Measurements from ENCODE around the gene ERCC1. TPM values are rescaled to one million over a fixed set of nuclear protein-coding genes. Genes with fewer than 3 reads are reported as not detected.

ERCC1 gene
- total RNA-seq, 1 donor from 2014 or later: 55.0 TPM

GRCh38 chr19:45407091-45407375 is 16.7 kb downstream of the ERCC1 start:
- FAIRE-seq (no peak), DNase-seq (ENCODE audit: low spot score in 2 of 2) (no peak)

- no peak for FAIRE-seq
- peak; percentile 89 to 93 for DNase-seq (ENCODE audit: low spot score in 2 of 2)
Measured at GRCh38 chr19:45406226-45407090, 17.3 kb downstream of the ERCC1 start, which contains the start of gene POLR1G. TSS of gene POLR1G (plus strand) at chr19:45406644. CDS start at chr19:45406697, 53 bp downstream.

DNA sequence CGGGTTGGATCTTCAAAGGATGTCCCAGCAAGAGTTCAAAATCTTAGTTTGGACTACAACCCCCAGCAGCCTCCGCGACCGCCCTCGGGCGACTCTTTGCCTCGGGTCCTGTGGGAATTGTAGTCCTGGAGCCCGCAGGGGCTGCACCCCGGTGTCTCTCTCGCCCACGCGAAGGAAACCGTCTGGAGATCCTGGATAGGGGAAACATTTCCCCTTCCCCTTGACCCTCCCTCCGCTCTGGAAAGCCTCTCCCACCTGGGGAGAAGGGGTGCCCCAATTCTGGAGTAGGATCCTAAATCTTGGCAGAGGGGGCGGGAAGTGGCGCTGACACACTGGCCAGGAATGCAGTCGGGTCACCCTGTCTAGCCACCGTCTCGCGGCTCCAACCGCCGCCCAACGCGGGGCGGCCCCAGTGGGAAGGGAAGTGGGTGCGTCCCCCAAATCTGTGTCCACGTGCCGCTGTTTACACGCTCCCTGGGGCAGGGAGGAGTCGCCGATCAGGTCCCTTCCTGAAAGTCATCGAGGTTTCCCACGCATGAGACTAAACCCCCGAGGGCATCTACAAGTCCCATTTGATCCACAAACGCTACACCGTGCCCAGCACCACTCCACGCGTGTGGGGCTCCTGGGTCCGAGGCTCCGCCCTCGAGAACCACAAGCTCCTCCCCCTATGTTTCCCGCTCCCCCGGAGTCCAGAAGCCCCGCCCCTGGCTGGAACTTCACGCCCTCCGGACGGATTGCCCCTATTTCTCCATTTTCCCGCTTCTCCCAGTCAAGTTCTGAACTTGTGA is 18.1 kb downstream of the ERCC1 start:
- peak; percentile 86 to 88 for DNase-seq (ENCODE audit: low spot score in 2 of 2)
- FAIRE-seq: no peak

- peak; percentile 67 to 75 for DNase-seq (ENCODE audit: low spot score in 2 of 2)
- FAIRE-seq: no peak
Measured at GRCh38 chr19:45404557-45405434, 18.9 kb downstream of the ERCC1 start, which contains the start of gene PPP1R13L. TSS of gene PPP1R13L (minus strand) at chr19:45405069. CDS start at chr19:45398318, 6,751 bp downstream.

GRCh38 chr19:45403781-45404556 is 19.7 kb downstream of the ERCC1 start:
- DNase-seq (ENCODE audit: low spot score in 2 of 2) (no peak), FAIRE-seq (no peak)

- DNase-seq (ENCODE audit: low spot score in 2 of 2): no peak
- no peak for FAIRE-seq
Measured at GRCh38 chr19:45403272-45403671, 20.4 kb downstream of the ERCC1 start.

GRCh38 chr19:45402298-45403061 is 21.2 kb downstream of the ERCC1 start:
- DNase-seq (ENCODE audit: low spot score in 2 of 2) (no peak), FAIRE-seq (no peak)

GRCh38 chr19:45401815-45402214 is 21.9 kb downstream of the ERCC1 start:
- FAIRE-seq: no peak

GRCh38 chr19:45400192-45400591 is 23.5 kb downstream of the ERCC1 start:
- FAIRE-seq (no peak), DNase-seq (ENCODE audit: low spot score in 2 of 2) (no peak)

More at GRCh38 chr19:45401815-45402214, 21.9 kb downstream of the ERCC1 start:
- DNase-seq (ENCODE audit: low spot score in 2 of 2): no peak

GRCh38 chr19:45395821-45396617 is 27.7 kb downstream of the ERCC1 start:
- DNase-seq (ENCODE audit: low spot score in 2 of 2): no peak
- FAIRE-seq: no peak

DNA sequence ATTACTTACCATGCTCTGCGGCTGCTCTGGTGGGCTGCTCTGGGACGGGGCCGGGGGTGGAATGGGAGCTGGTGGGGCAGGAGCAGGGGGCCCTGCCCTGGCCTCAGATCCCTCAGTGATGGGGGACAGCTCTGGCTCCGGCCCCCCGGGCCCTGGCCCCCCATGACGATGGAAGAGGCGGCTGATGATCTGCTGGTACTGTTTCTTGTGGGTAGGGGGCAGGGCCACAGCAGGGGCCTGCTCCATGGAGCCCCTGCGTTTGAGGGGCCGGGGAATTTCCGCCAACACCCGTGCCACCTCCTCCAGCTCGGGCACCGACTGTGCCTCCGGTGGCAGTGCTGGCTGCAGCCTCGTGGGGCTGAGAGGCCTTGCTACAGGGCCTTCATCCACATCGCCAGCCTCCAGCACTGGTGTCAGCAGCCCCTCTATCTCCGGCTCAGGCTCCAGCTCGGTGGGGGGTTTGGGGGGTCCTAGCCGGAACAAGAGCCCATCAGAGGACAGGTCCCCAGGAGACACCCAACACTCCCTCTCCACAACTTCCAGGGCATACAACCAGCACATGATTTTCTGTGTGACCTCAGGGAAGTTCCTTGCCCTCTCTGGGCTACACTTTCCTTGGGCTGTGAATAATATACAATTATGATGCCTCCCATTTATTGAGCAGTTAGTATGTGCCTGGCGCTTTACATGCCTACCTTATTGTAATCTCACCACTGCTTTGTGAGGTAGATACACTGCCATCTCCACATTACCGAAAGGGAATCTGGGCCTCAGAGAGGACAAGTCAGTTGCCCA is 31.6 kb downstream of the ERCC1 start:
- FAIRE-seq (no peak), DNase-seq (ENCODE audit: low spot score in 2 of 2) (no peak)

GRCh38 chr19:45391346-45391745 is 32.4 kb downstream of the ERCC1 start:
- no peak for DNase-seq (ENCODE audit: low spot score in 2 of 2)
- FAIRE-seq: no peak

GRCh38 chr19:45385392-45386221 is 38.1 kb downstream of the ERCC1 start:
- no peak for FAIRE-seq
- peak in 1 of 2 donors; percentile 29 for DNase-seq (ENCODE audit: low spot score in 2 of 2)

GRCh38 chr19:45382426-45382825 is 41.3 kb downstream of the ERCC1 start:
- no peak for FAIRE-seq
- no peak for DNase-seq (ENCODE audit: low spot score in 2 of 2)

- FAIRE-seq (no peak), DNase-seq (ENCODE audit: low spot score in 2 of 2) (no peak)
Measured at GRCh38 chr19:45380107-45380506, 43.6 kb downstream of the ERCC1 start.

DNA sequence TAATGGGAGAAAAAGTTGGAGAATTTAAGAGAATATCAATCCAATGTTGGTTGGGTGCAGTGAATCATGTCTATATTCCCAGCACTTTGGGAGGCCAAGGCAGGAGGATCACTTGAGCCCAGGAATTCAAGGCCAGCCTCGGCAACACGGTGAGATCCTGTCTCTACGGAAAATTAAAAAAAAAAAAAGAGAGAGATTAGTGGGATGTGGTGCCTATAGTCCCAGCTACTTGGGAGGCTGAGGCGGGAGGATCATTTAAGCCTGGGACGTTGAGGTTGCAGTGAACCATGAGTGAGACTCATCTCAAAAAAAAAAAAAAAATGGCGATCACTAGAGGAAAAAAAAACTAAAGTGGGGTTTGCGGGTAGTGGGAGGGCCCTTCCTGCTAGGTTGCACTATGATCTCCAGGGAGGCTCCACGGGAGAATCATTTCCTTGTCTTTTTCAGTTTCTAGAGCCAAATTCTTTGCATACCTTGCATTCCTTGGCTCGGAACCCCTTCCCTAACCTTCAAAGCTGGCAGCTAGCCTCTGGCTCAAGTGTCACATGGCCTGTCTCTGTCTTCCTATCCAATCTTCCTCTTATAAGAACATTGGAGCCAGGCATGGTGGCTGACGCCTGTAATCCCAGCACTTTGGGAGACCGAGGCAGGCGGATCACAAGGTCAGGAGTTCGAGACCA is 47.5 kb downstream of the ERCC1 start:
- no peak for FAIRE-seq
- no peak for DNase-seq (ENCODE audit: low spot score in 2 of 2)
